Placental epithelial cell (primary cell): ENCODE measurements around the gene DDX27. TPM values are rescaled to one million over a fixed set of nuclear protein-coding genes. Genes with fewer than 3 reads are reported as not detected.
A peak's percentile ranks its signal among the peaks of the same experiment; 100 is the strongest.

ENCODE experiments used
- small RNA-seq: library from RNA; depleted of rRNA; stranded (forward); fragments of <200 nt; gene quantifications from one replicate; pipeline ENCODE3, GENCODE V24; 2012
- total RNA-seq: library from RNA; depleted of rRNA; stranded (reverse); fragments of >200 nt; gene quantifications from 2 replicates; pipeline ENCODE4 v1.2.3, GENCODE V29; 2012

The DDX27 gene
- 36.5 and 44.0 TPM in 2 replicates for total RNA-seq

DNA sequence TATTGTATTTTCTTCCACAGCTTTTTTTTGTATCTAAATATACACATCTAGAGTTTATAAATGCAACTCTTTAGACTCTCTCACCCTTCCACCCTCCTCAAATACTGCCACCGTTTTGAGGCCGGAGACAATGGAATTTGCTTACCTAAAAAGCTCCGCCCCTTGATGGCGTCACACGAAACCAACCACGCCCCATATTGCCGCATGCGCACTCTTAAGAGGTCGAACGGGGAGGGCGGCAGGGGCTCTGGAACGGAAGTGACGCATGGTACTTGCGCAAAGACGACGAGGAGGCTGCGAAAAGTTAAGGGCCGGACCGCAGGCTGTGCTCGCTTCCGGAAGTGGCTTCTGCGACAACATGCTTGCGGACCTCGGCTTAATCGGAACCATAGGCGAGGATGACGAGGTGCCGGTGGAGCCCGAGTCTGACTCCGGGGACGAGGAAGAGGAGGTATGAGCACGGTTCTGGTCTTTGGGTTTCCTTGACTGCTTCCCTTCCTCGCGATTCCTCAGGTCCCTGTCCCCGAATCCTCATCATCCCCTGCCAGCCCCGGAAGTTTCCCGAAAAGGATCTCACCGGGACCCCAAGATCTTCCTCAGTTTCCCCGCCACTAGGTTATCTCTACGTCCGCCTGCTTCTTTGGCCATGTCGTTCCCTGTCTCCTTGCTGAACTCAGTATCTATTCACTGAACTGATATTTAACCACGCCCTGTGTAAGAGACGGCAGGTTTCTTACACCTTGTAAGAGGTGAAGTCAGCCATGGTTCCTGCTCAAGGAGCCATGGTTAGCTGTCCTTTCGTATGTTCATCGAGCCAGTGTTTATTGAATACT lies at the start of gene DDX27:
Gene DDX27 (plus strand): TSS at position 326 of the 833 bp plus-strand sequence. CDS start 33 bp downstream, at position 359.

DNA sequence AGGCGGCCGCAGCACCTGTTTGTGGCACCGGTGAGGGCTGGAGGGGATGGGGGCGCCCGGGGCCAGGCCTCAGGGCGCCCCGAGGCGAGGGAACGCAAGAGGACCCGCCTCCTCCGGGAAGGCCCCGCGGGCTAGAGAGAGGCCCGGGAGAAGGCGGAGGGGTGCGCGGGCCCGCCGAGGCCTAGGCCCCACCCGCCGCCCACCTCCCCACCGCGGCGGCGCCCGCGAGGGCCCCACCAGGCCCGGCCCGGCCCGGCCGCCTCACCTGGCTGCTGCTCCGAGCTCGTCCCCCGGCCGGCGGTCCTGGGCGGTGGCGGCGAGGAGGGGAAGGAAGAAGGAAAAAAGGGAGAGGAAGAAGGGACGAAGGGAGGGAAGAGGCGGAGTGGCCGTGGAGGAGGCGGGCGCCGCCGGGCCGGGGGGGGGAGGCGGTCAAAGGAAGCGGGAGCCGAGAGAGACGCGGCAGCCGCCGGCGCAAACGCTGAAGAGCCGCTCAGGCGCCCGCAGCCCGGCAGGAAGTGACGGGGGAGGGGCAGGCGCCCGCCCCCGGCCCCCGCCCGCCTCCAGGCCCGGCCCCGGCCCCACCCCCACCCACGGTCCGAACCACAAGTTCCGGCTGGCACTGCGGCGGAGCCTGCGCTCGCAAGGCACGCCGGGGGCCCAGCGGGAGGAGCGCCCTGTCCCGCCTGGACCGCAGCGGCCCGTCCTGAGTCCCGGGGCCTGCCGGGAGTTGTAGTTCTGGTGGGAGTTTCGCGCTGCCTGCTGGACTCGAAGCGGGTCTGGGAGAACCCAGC lies 31.2 kb upstream of the DDX27 start, which contains the start of gene STAU1:
Gene STAU1 (minus strand): TSS at position 484 of the 791 bp plus-strand sequence. CDS start 22,133 bp downstream, outside the sequence.

DNA sequence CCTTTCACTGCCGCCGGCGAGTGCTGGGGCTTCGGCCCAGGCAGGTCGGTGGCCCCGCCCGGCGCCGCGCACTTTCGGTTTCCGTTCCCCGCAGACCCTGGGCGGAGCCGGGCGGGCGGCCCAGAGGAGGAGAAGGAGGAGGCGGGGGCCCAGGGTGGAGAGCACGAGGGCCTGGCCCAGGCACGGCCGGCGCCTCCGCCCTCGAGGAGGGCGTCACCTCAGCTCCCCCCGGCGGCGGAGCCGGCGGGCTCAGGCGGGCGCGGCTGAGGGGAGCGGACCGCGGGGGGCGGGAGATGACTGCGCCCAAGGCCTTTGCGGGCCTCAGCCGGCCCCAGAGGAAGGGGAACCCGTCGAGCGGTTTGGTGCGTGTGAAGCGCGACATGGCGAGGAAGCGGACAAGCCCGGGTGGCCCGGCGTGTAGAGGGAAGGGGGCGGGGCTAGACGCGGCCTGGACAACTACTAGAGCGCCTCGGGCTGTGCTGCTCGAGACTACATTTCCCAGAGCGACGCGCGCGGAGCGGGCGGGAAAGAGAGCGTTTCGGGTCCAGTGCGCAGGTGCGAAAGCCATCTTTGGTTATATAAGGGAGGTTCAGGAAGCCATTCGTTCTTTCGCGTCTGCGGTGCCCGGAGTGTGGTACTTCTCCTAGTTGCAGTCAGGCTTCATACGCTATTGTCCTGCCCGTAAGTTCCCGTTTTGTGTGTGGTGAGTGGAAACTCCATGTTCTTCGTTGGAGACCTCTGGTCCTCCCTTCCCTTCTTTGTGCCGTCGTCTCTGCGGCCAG lies 59.0 kb downstream of the DDX27 start, which contains the start of gene ZNFX1:
Gene ZNFX1 (minus strand): TSS at position 22 of the 782 bp plus-strand sequence. CDS start 2,218 bp downstream, outside the sequence.

Small RNA genes within 50 kb of the gene (small RNA-seq; reads per million reads assigned to genes)
- gene SNORD12B (565 reads per million, percentile 99 among the genes with 10 or more reads in this experiment), gene SNORD12C (443 reads per million, percentile 99 among the genes with 10 or more reads in this experiment)

Other genes starting within 250 kb of the DDX27 start
- gene CSE1L, start 173.1 kb upstream of the DDX27 start, total RNA-seq, result 33.0 and 71.7 TPM in 2 replicates
- gene STAU1, start 31.1 kb upstream of the DDX27 start, total RNA-seq, result 36.1 and 44.5 TPM in 2 replicates
- 32.3 and 32.6 TPM in 2 replicates for gene ZNFX1, start 58.6 kb downstream of the DDX27 start, total RNA-seq